PC-3 (cell line): ENCODE data around the gene CUL3. TPM values are rescaled to one million over a fixed set of nuclear protein-coding genes. Genes with fewer than 3 reads are reported as not detected.

ENCODE experiments used
- ATAC-seq: fragments of 200-7000 bp; cut with Tn5 transposase; 2 replicates; pipeline ENCODE4 v1.9.1; 2020; ENCODE audit warnings: mild to moderate bottlenecking, moderate library complexity
- BruUV-seq: library from RNA; stranded (reverse); fragments of 400-500 nt; replicated peaks from 2 replicates; lab custom pipeline; 2021; lab: Mats Ljungman, UMichigan
- CTCF ChIA-PET: fragments of 300-600 bp; sonication (Branson Sonifier 250); formaldehyde crosslinking; loops from one replicate; lab custom pipeline; 2022; ENCODE audit warnings: antibody characterized with exemption; lab: Charles Lee
- POLR2A ChIA-PET: fragments of 300-600 bp; sonication (Branson Sonifier 250); formaldehyde crosslinking; loops from one replicate; lab custom pipeline; 2022; ENCODE audit warnings: antibody characterized with exemption; ENCODE audit not compliant: unreplicated experiment; lab: Charles Lee
- DNase-seq: peaks from one replicate; pipeline ENCODE4 v3.0.0-alpha.2; 2015
- H2AFZ ChIP-seq: fragments of 300-600 bp; sonication (generic); 2 replicates; pipeline ENCODE4 v1.6.0; 2016; ENCODE audit warnings: antibody characterized with exemption, low read length
- H3F3A ChIP-seq: fragments of 300-600 bp; sonication (generic); one replicate; pipeline ENCODE4 v1.6.0; 2017; ENCODE audit warnings: antibody characterized with exemption, low read length, control low read depth, mild to moderate bottlenecking; ENCODE audit not compliant: unreplicated experiment
- H3K27ac ChIP-seq: fragments of 300-600 bp; sonication (generic); 2 replicates; pipeline ENCODE4 v1.5.1; 2016; ENCODE audit warnings: mild to moderate bottlenecking, low read length
- H3K27me3 ChIP-seq: fragments of 300-600 bp; sonication (generic); 2 replicates; pipeline ENCODE4 v1.6.1; 2016; ENCODE audit warnings: low read length, mixed read lengths
- H3K36me3 ChIP-seq: fragments of 300-600 bp; sonication (generic); 2 replicates; pipeline ENCODE4 v1.6.1; 2016; ENCODE audit warnings: low read depth, mixed run types, low read length, mixed read lengths
- H3K4me1 ChIP-seq: fragments of 300-600 bp; sonication (generic); 2 replicates; pipeline ENCODE4 v1.5.1; 2016; ENCODE audit warnings: low read length; ENCODE audit not compliant: insufficient read depth
- H3K4me2 ChIP-seq: fragments of 300-600 bp; sonication (generic); 2 replicates; pipeline ENCODE4 v1.6.0; 2016; ENCODE audit warnings: low read length
- H3K4me3 ChIP-seq: fragments of 300-600 bp; sonication (generic); 2 replicates; pipeline ENCODE4 v1.5.1; 2016; ENCODE audit warnings: mild to moderate bottlenecking, low read length, mixed read lengths
- H3K79me2 ChIP-seq: fragments of 300-600 bp; sonication (generic); 2 replicates; pipeline ENCODE4 v1.6.1; 2017; ENCODE audit warnings: low read length, mixed read lengths
- H3K9ac ChIP-seq: fragments of 300-600 bp; sonication (generic); 2 replicates; pipeline ENCODE4 v1.6.0; 2016; ENCODE audit warnings: mild to moderate bottlenecking, low read length
- H3K9me2 ChIP-seq: fragments of 300-600 bp; sonication (generic); replicated peaks from 2 replicates; pipeline ENCODE4 v1.6.1; 2016; ENCODE audit warnings: mixed run types, low read length, mixed read lengths
- H3K9me3 ChIP-seq: fragments of 300-600 bp; sonication (generic); 2 replicates; pipeline ENCODE4 v1.6.1; 2016; ENCODE audit warnings: low read length, mixed read lengths
- H4K20me1 ChIP-seq: fragments of 300-600 bp; sonication (generic); 2 replicates; pipeline ENCODE4 v1.6.1; 2016; ENCODE audit warnings: low read length, mixed read lengths
- CTCF ChIP-seq: fragments of 300-600 bp; sonication (generic); conservative IDR thresholded peaks from 2 replicates; pipeline ENCODE4 v1.5.1; 2017; ENCODE audit warnings: antibody characterized with exemption, low read depth, mild to moderate bottlenecking, low read length
- EZH2 ChIP-seq: fragments of 300-600 bp; sonication (generic); IDR thresholded peaks from one replicate; pipeline ENCODE4 v1.6.1; 2017; ENCODE audit warnings: antibody characterized with exemption, mild to moderate bottlenecking, low read length; ENCODE audit not compliant: unreplicated experiment
- EZH2phosphoT487 ChIP-seq: fragments of 300-600 bp; sonication (generic); IDR thresholded peaks from 2 replicates; pipeline ENCODE4 v1.6.1; 2018; ENCODE audit warnings: mild to moderate bottlenecking, antibody characterized with exemption, low read length, borderline replicate concordance
- intact Hi-C: fragments of 100-400 bp; cut with micrococcal nuclease; formaldehyde crosslinking; loops from 2 replicates; pipeline ENCODE4 v1.9.0; 2023
- total RNA-seq: library from RNA; depleted of rRNA; stranded (reverse); fragments of >200 nt; gene quantifications from 2 replicates; pipeline ENCODE4 v1.2.3, GENCODE V29; 2014

The CUL3 gene
- total RNA-seq, 1 experiment from 2014 or later = 50.4 TPM

DNA sequence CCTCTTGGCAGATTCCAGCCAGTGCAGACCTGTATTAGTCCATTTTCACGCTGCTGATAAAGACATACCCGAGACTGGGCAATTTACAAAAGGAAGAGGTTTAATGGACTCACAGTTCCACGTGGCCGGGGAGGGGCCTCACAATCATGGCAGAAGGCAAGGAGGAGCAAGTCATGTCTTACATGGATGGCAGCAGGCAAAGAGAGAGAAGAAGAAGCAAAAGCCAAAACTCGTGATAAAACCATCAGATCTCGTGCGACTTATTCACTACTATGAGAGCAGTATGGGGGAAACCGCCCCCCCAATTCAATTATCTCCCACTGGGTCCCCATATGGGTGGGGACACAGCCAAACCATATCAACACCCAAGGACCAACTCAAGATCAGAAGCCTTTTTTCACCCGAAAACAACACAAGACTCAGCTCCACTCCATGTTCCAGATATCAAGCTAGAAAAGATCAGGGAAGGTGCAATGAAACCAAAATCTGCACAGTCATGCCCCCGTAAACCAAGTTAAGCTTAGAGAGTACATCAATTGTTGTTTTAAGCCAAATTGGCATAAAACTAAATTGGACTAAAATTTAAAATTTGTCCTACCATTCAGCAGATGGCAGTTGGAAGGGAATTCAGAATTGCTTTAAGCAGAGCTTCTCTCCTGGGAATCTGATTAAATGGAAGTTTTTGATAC is 127.6 kb downstream of the CUL3 start:
- H4K20me1 ChIP-seq = no peaks in the 10 kb centered on the region
- no peak overlapping the region for H3K27ac ChIP-seq
- no peak for ATAC-seq
- no peak for DNase-seq
- ChIA-PET CTCF (no interaction called here), POLR2A (no interaction called here)
- no peak for TF ChIP-seq CTCF
- no peak for TF ChIP-seq EZH2
- no peak for TF ChIP-seq EZH2phosphoT487
- no peak overlapping the region for H3K4me3 ChIP-seq
- intact Hi-C loops = no loop called here
- no peak overlapping the region for H3K4me2 ChIP-seq
- no peaks in the 10 kb centered on the region for H3K27me3 ChIP-seq
- no peak overlapping the region for H3K9ac ChIP-seq
- no peaks in the 10 kb centered on the region for H3K36me3 ChIP-seq
- no peaks in the 10 kb centered on the region for H3K9me3 ChIP-seq
- H3K4me1 ChIP-seq = peaks cover 4% of the 10 kb centered on the region; the same call in 1 of the 2 replicates
- no peaks in the 10 kb centered on the region for H3K9me2 ChIP-seq
- H3F3A ChIP-seq = no peaks in the 10 kb centered on the region
- no peaks in the 10 kb centered on the region for H3K79me2 ChIP-seq
- H2AFZ ChIP-seq = no peak overlapping the region
- BruUV-seq = no TSS peak

DNA sequence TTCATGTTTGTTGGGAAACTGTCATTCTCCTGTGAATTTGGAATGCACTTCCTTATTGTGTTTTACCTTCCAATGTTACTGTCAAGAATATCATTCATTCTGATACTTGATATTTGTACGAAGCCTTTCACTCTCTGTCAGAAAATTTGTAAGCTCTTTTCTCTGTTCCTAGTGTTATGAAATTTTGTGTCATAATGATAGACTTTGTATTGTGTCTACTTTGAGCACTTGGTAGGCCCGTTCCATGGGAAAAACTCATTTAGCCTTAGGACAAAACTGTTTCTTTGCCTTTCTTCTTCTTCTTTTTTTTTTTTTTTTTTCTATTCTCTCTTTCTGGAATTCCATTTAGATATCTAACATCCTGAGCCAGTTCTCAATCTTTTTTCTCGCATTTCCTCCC is 131.3 kb downstream of the CUL3 start:
- Histone ChIP-seq H3K9me2 (no peaks in the 10 kb centered on the region), H3K4me2 (no peak overlapping the region), H3K36me3 (no peaks in the 10 kb centered on the region), H3K79me2 (no peaks in the 10 kb centered on the region), H3K9me3 (no peaks in the 10 kb centered on the region), H3K27me3 (no peaks in the 10 kb centered on the region), H3K9ac (no peak overlapping the region), H3F3A (no peaks in the 10 kb centered on the region), H2AFZ (no peak overlapping the region), H3K4me1 (peaks cover 4% of the 10 kb centered on the region; the same call in 1 of the 2 replicates), H3K4me3 (no peak overlapping the region), H4K20me1 (no peaks in the 10 kb centered on the region), H3K27ac (no peak overlapping the region)
- no peak for DNase-seq
- ATAC-seq = no peak
- CTCF ChIA-PET = no interaction called here
- POLR2A ChIA-PET = no interaction called here
- no peak for TF ChIP-seq EZH2
- no peak for TF ChIP-seq EZH2phosphoT487
- no peak for TF ChIP-seq CTCF
- intact Hi-C loops = no loop called here
- no TSS peak for BruUV-seq
